HG03354 (cell line): ENCODE measurements around the gene SLC29A3.

ENCODE experiments used
- ATAC-seq: cut with Tn5 transposase; IDR thresholded peaks from one replicate; pipeline ENCODE4 v1.9.1; 2021; ENCODE audit warnings: mild to moderate bottlenecking; ENCODE audit not compliant: unreplicated experiment, poor library complexity, severe bottlenecking

SLC29A3 gene

DNA sequence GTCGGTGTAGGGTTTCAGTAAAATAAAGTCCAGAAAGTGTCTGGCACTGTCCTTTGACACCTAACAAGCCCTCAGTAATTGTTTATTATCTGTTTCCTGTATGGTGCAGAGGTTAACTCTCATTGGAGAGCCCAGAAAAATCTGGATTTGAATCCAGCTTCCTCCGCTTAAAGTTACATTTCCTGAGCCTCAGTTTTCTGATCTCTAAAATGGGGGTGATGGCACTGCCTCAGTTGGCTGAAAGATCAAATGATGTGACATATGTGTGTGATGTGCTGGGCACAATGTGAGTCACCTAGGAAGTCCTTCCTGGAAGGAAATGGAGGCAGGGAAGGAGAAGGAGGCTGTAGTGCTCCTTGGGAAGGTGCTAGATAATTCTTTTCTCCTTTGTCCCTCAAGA lies 63.0 kb downstream of the SLC29A3 start:
- ATAC-seq = no peak

DNA sequence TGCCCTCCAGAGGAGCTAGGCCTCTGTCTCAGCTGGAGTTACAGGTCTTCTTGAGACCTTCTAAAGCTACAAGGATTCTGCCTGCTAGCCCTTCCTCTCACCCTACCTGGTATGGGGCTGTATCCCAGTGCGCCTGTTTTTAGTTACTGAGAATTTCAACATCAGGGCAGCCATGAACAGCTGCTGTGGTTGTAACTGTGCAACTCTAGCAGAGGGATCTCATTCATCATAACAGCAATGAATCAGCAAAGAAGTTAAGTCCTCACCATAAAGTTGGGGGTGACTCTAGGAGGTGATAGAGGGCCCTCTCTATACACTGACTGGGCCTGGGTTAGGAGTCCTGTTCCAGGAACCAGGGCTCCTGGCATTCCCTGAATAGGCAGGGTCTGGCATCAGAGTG lies 63.7 kb downstream of the SLC29A3 start:
- ATAC-seq = no peak

DNA sequence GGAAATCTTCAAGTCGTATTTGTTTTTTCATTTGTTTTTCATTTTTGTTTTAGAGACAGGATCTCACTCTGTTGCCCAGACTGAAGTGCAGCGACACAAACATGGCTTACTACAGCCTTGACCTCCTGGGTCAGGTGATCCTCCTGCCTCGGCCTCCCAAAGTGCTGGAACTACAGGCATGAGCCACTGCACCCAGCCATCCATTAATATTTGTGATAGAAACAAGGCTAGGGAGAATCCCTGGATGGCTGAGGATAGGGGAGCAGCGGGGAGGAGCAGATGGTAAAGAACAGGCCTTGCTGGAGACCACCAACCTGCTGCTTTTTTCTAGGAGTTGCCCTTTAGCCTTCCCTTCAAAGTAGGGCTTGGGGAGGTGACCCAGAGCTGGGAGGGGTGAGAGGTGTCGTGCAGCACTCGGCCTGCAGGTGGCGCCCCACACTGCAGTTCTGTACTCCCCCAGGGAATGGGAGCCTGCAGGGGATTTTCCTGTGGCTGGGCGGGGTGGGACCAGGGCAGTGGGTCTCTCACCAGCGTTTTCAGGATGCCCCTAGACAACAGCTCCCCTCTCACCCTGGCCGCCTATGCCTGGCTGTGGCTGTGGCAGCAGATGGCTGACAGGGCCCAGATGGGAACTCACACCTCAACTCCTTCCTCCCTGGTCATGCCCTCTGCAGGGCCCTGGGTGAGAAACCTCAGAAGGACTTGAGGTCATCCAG lies 65.1 kb downstream of the SLC29A3 start:
- ATAC-seq = no peak

DNA sequence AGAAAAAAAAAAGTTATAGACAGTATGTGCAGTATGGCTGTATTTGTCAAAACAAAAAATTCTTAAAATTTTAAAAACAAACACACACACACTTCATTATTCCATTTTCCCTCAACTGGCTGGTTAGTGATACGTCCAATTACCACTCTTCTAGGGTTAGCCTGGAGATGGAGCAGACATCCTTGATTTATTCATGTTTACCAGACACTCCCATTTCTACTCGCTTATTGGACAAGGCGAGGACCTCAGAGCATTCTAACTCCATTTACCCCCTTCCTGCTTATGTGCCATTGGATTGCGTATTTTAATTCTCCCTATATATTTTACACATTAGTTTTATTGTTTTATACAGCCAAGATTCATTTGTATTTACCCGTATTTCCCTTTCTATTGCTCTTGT lies 69.1 kb downstream of the SLC29A3 start:
- no peak for ATAC-seq

DNA sequence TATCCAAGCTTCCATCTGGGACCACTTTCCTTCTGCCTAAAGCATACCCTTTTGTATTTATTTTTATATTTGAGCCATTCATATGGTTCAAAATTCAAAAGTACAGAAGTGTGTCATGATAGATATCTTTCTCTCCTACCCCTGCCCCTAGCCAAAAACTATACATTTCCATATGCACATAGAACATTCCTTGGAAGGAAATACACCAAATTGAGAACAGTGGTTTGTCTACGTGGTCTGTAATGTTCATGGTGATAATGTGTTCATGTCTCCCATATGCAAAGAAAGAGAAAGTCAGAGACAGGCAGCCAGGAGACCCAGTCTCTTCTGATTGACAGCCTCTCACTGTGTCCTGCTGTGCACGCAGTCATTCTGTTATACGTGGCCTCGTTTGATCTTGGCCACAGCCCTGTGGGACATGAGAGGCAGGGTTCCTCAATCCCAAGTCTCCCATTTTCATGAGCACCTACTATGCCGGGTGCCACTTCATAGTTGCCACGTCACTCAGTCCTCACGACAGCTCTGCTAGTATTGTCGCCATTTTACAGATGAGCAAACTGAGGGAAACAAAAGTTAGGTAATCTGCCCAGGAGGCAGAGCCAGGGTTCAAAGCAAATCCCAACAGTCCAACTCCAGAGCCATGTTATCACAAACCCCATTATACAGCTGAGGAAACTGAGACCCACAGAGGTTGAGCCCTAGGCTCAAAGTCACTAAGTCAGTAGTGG lies 69.7 kb downstream of the SLC29A3 start:
- no peak for ATAC-seq

DNA sequence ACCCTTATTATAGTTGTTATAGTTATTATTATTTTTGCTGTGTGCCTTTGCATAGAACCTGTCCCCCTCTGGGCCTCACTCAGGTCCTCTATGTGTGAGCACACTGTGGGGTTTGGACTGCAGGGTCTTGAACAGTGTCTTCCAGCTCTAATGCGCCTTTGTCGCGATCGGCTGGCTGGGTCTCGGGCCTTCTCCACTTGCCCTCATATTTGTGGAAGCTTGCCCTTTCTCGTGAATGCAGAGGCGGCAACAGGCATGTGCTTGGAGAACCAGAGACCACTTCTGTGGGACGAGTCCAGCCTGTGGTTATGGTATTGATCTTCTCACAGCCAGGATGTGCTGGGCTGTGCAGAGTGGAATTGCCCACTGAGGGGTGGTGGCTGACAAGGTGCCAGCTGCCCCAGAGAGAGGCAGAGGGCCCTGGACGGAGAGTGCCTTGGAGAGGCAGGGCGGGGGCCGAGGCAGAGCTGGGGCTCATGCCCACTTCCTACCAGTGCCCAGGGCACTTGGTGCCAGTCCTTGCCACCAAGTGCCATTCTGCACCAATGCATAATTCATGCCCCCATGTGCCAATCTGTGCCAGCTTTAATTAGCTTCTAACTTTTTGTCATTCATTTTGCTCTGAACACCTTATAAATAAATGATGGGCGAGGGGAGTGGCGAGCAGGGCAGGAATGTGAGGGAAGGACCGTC lies 70.9 kb downstream of the SLC29A3 start:
- ATAC-seq = no peak

DNA sequence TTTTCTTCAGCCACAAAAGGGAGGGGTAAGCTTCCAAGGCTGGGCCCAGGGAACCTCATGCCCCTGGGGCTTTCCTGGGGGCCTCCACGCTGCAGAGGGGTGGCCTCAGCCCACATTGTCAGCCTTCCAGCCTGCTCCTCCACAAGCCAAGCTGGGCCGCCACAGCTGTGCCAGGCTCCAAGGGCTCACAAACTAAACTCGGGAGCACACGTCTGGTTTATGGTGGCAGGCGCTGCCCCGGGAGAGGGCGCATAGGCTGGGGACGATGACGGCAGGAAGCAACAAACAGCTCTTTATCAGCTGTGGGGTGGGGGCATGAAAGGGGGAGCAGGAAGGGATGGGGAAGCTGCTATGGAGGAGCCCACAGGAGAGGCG lies 71.4 kb downstream of the SLC29A3 start:
- ATAC-seq = no peak

DNA sequence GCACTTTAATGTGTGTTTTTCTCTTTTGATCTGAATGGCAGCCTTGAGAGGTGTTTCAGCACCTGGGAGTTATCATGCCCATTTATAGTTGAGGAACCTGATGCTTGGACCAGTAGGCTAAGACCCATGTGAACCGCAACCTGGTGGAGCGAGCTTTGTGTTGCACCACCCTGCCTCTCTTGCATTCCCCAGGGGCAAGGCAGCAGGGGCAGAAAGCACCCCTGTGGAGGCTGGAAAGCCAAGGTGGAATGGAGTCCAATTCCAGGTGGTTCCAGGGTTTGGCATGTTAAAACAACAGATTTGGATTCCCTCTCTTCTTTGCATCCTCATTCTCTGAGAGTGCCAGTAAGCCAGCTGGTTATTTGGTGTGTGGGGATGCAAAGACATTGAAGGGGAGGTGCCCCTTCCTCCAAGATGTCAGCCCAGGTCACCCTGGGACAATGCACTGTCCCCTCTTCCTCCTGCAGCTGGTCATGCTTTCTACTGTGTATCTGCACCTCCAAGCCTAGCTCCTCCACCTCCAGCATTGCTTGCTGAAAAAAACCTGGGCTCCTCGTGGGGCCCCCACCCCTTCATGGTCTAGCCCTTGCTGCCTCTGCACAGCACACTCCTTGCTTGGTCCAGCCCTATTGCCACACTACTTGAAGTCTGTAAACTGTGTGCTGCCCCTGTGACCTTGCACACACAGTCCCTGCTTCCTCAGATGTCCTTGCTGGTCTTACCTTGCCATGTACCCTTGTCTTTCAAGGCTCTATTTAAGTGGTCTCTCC lies 72.0 kb downstream of the SLC29A3 start:
- no peak for ATAC-seq

DNA sequence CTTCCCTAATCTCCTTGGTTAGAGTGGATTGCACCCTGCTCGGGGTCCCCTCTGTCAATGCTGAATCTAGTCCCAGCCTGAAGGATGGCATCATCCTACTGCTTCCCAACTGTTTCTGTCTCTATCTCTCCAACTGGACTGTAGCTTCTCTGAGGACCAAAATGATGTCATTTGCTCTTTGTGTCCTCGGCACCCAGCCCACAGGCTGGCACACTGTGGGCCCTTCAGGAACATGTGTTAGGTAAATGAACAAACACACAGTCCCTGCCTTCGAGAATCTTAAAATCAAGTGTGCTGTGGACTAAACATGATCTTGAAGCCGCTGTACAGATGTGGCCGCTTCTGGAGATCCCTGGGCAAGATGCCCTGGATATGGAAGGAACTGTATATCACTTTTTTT lies 72.6 kb downstream of the SLC29A3 start:
- ATAC-seq = no peak

DNA sequence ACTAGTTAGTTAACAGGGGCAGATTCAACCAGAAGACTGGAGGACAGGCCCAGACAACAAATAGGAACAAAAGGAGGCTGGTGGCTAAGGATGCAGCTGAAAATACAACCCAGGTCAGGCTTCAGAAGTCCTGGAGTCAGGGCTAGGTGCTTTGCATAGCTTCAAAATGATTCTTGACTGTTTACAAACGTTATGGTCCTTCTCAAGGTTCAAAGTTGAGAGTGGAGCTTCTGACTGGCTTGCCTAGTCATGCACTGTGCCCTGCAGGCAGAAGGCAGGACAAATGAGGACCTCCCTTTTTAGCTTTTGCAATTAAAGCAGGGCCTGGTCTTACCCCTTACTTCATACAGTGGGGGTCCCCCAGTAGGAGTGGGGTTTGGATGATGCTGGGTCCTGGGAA lies 73.2 kb downstream of the SLC29A3 start:
- ATAC-seq = no peak

DNA sequence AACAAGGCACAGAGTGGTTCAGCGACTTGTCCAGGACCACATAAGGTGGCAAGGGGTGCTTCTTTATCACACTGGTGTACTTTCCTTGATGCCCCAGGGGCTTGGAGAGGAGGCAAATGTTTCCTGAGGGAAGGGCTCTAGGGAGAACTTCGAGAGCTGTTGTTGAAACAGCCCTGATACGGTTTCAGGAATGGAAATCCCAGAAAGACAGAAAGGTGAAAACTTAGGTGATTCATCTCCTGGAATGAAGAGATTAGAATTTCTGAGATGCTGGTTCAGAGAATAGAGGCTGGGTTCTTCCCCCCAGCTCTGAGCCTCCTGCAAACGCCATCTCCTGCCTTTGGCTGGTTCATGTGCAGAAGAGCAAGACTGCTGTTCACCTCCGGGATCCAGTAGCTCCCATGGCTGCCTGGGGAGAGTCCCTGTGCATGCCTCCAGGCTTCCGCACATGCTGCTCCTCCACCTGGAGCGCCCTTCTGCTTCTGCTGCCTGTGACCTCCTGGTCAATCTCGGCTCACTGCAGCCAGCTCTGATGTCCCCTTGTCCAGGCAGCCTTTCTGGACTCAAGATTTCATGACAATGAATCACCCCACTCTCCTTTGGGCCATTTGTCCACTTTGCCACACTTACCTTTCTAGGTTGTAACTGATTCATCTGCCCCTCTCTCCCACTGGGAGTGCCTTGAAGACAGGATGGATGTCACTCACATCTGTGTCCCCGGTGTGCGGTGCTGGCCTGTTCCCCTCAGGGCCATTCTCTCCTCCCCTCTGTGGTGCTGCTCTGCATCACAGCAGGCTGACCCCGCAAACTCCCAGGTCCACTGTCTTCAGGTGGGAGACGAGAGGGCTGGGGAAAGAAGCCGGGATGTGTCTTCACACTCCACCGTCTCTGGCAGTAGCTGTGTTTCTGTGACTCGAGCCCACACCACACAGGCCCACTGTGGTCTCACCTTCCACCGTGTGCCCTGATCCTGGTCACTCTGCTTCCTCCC lies 74.0 kb downstream of the SLC29A3 start:
- ATAC-seq = no peak

DNA sequence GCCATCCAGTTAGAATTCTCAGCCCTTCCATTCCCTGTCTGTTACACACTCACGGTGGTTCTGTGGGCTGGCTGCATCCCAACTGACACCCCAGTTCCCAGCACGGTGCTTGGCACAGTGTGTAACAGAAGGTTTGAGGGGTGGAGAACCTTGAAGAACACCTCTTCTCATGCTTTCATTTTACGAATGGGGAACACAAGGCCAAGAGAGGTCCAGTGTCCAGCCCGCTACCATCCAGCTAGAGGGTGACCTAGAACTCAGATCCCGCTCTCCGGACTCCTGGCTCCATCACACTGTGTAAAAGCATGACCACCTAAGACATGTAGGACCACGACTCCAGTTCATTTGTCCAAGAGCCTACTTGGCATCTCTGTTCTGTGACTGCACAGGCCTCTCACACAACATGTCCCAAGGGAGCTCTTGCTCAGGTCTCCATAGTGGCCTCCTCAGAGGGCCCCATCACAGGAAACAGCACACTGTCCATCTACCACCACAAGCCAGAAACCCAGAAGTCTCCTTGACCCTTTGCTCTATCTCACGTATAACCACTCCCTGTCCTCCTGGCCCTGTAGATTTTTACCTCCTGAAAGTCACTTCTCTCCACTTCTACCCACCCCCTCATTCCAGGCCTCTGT lies 74.9 kb downstream of the SLC29A3 start:
- ATAC-seq = no peak

DNA sequence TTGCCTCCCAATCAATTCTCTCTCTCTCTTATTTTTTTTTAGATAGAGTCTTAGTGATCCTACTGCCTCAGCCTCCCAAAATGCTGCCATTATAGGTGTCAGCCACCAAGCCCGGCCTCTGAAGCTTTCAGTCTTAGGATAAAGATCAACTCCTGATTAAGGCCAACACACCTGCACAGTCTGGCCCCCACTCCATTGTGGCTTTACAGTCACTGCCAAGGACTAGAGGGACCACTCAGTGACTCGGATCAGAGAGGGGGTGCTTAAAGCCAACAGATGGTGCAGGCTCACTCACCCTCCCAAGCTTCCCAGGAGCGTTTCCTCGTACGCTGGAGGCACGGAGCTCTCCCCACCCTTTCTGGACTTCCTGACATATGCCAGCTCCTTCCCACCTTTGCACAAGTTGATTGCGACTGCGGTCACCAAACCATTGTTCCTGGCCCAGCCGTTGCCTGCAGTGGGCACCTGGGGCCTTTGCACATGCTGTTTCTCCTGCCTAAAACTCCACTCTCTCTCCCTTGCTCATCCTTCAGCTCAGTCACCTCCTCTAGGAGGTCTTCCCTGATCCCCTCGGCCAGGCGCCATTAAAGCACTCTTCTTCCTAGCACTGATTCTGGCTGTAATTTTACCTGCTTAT lies 76.0 kb downstream of the SLC29A3 start:
- ATAC-seq = no peak

DNA sequence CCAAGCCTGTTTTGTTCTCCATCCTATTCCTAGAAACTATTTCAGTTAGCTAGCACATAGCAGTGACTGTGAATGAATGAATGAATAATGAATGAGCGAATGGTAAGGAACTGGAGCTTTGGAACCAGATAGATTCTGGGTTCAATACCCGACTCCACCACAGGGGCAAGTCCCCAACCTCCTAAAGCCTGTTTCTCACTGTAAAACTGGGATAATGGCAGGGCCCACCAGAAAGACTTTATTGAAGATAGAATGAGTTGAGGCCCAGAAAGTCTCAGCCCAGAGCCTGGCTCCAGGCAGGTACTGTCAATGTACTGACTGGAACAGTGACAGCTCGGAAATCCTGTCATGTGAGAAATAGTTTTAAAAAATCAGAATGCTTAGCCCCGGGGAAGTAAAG lies 76.6 kb downstream of the SLC29A3 start:
- no peak for ATAC-seq

DNA sequence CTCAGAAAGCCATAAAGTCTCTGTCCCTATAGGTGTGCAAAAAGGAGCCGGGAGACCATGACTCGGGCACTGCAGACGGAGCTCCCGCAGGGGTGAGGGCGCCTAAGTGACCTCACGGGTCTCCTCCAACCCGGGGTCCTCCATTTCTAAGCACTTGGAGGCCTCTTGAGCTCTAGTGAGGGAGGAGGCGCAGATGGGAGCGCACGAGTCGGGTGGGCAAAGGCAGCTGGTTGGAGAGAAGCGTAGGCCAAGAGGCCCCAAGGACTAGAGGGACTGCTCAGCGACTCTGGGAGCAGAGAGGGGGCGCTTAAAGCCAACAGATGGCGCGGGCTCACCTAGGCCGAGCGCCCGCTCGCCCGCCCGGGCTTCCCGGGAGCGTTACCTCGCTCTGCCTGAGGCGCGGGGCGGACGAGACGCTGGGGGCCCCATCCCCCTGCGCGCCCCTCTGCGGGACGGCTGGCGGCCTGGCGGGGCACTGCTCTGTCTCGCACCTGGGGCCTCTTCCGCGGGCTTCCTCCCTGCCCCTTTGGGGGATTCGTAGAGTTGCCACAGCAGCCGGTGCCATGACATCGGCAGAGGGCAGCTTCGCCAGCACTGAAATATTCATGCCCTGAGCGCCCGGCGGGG lies 77.1 kb downstream of the SLC29A3 start:
- ATAC-seq = no peak

DNA sequence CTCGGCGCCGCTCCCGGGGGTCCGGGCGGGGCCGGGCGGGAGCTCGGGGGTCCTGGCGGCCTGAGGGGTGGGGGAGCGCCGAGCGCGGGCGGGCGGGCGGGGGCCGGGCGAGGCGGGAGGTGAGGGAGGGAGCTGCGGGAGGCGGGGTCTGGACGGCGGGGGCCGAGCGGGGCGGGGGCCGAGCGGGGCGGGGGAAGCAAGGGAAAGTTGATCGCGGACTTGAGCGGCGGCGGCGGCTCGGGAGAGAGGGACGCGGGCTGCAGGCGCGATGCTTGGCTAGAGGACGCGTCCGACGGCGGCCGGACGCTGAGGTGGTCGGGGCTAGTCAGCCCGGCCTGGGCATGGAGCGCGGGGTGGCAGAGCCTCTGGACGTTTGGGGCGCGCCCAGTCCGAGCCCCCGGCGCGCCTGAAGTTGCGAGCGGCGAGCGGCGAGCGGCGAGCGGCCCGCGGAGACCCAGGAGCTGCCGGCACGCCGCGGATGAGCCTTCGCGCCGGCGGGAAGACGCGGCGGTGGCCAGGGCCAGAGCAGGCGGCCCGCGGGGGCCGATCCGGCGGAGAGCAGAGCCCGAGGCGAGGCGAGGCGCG lies 77.7 kb downstream of the SLC29A3 start, which contains the start of gene CDH23:
Gene CDH23, plus strand, starts transcription at position 210 of the 585 bp plus-strand sequence. CDS start 42,912 bp downstream, outside the sequence.
- ATAC-seq = no peak
